ENCODE data around the gene RAB5IF.

The RAB5IF gene

DNA sequence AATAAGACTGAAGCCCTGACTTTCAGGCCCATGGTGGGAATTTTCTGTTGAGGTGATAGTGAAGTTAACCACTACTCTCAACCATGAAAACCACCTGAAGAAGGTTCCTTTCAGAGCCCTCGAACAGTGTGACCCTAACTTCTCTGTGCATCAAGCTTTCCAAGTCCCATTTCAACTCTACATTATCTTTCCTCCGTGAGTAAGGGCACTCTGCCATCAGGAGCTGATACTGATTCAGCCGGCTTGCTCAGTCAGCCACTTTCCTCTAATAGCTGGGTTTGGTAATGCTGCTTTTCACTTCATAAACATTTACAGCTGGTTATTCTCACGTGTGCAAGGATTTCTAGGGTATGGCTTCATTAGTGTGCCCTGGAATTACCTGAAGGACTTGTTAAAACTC is 51.2 kb downstream of the RAB5IF start:
- Histone ChIP-seq H3K79me2 (no peaks in the 10 kb centered on the region), H2AFZ (no peak overlapping the region), H3K4me3 (ENCODE audit: low read depth, low read length) (no peak overlapping the region), H3K27ac (no peak overlapping the region), H3K9ac (no peak overlapping the region), H3K27me3 (ENCODE audit: control insufficient read depth, insufficient read depth, low read length) (no peaks in the 10 kb centered on the region), H3K4me2 (ENCODE audit: low read length) (no peak overlapping the region), H3K4me1 (no peaks in the 10 kb centered on the region), H3K9me3 (ENCODE audit: control insufficient read depth, low read length) (no peaks in the 10 kb centered on the region), H3K36me3 (ENCODE audit: control insufficient read depth, insufficient read depth, low read length) (no peaks in the 10 kb centered on the region)
- TF ChIP-seq, protein P1, sequence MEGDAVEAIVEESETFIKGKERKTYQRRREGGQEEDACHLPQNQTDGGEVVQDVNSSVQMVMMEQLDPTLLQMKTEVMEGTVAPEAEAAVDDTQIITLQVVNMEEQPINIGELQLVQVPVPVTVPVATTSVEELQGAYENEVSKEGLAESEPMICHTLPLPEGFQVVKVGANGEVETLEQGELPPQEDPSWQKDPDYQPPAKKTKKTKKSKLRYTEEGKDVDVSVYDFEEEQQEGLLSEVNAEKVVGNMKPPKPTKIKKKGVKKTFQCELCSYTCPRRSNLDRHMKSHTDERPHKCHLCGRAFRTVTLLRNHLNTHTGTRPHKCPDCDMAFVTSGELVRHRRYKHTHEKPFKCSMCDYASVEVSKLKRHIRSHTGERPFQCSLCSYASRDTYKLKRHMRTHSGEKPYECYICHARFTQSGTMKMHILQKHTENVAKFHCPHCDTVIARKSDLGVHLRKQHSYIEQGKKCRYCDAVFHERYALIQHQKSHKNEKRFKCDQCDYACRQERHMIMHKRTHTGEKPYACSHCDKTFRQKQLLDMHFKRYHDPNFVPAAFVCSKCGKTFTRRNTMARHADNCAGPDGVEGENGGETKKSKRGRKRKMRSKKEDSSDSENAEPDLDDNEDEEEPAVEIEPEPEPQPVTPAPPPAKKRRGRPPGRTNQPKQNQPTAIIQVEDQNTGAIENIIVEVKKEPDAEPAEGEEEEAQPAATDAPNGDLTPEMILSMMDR (IDR thresholded peaks at IDR 0.05): no peak

DNA sequence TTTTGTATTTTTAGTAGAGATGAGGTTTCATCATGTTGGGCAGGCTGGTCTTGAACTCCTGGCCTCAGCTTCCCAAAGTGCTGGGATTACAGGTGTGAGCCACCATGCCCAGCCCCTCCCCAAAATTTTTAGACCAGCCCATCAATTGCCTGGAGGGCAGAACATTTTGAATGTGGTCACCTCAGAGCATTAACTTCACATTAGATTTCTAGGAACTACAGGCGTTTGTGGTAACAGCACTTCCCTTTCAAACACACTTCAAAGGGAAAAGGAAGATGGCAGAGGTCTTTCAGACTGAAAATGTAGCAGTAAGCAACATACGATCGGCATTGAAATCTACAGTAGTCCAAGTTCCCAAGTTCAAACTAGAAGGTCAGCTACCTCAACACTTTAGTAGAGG is 52.7 kb downstream of the RAB5IF start:
- H3K4me2 ChIP-seq (ENCODE audit: low read length): no peak overlapping the region
- TF ChIP-seq, protein P1 (IDR thresholded peaks at IDR 0.05): no peak
- H3K9me3 ChIP-seq (ENCODE audit: control insufficient read depth, low read length): no peaks in the 10 kb centered on the region
- H3K4me1 ChIP-seq: no peaks in the 10 kb centered on the region
- no peak overlapping the region for H2AFZ ChIP-seq
- no peaks in the 10 kb centered on the region for H3K79me2 ChIP-seq
- H3K27ac ChIP-seq: no peak overlapping the region
- no peak overlapping the region for H3K9ac ChIP-seq
- H3K27me3 ChIP-seq (ENCODE audit: control insufficient read depth, insufficient read depth, low read length): no peaks in the 10 kb centered on the region
- H3K36me3 ChIP-seq (ENCODE audit: control insufficient read depth, insufficient read depth, low read length): no peaks in the 10 kb centered on the region
- H3K4me3 ChIP-seq (ENCODE audit: low read depth, low read length): no peak overlapping the region

Data from parathyroid adenoma (tissue), 2 donors.